ENCODE measurements around the gene ZBTB38.

ZBTB38 gene

DNA sequence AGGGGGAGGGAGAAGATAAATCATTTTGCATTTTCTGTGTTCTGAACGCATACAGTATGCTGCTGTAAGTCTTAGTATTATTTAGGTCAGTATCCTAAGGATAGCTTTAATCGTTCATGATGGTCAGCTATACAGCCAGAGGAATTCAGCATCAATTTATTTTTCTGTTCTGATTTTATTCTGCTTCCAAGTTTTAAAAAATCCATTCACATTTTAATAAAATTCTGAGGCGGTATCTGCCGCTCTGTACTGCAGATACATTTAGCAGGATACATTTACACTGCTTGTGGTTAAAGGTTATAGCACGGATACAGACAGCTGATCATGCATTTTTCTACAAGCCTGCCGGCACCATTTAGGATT lies 17.8 kb downstream of the ZBTB38 start:
- Histone ChIP-seq H3K27ac (ENCODE audit: insufficient read depth, low read length, poor library complexity, severe bottlenecking) (peak overlapping the region; percentile 48), H3K4me3 (ENCODE audit: insufficient read depth, low read depth, low read length, poor library complexity, severe bottlenecking) (peak overlapping the region; percentile 34), H3K27me3 (replicated peaks; ENCODE audit: control insufficient read depth, insufficient read depth, low read length, poor library complexity, severe bottlenecking) (no peaks in the 10 kb centered on the region), H3K4me1 (ENCODE audit: control insufficient read depth, insufficient read depth, low read length, poor library complexity, severe bottlenecking) (no peaks in the 10 kb centered on the region), H3K36me3 (ENCODE audit: control insufficient read depth, insufficient read depth, low read length) (no peaks in the 10 kb centered on the region), H3K9me3 (ENCODE audit: control insufficient read depth, low read length) (no peaks in the 10 kb centered on the region)
- DNase-seq: no peak

DNA sequence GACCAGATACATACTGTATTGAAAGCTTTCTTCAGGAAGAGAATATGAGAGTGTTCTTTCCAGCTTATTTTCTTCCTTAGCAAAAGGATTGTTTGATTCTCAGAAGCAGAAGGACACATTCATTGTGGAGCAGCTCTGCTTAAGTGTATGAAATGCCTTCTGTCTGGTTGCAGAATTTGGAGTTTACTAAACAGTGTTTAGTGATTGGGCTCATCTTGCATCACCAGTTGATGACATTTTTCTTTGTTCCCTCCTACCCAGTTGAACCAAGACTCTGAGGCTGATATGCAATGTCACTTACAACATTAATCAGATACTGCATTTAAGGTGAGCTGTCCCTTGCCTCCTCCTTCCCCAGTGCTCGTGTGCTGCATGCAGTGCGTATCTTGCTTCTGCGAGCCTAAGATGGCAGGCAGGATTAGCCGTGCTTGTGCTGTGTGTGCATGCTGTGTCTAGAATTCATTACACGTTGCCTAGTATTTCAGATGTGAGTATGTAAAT lies 18.4 kb downstream of the ZBTB38 start:
- Histone ChIP-seq H3K4me1 (ENCODE audit: control insufficient read depth, insufficient read depth, low read length, poor library complexity, severe bottlenecking) (no peaks in the 10 kb centered on the region), H3K4me3 (ENCODE audit: insufficient read depth, low read depth, low read length, poor library complexity, severe bottlenecking) (peak overlapping the region; percentile 34), H3K9me3 (ENCODE audit: control insufficient read depth, low read length) (no peaks in the 10 kb centered on the region), H3K27ac (ENCODE audit: insufficient read depth, low read length, poor library complexity, severe bottlenecking) (peak overlapping the region; percentile 48), H3K36me3 (ENCODE audit: control insufficient read depth, insufficient read depth, low read length) (no peaks in the 10 kb centered on the region), H3K27me3 (replicated peaks; ENCODE audit: control insufficient read depth, insufficient read depth, low read length, poor library complexity, severe bottlenecking) (no peaks in the 10 kb centered on the region)
- no peak for DNase-seq

DNA sequence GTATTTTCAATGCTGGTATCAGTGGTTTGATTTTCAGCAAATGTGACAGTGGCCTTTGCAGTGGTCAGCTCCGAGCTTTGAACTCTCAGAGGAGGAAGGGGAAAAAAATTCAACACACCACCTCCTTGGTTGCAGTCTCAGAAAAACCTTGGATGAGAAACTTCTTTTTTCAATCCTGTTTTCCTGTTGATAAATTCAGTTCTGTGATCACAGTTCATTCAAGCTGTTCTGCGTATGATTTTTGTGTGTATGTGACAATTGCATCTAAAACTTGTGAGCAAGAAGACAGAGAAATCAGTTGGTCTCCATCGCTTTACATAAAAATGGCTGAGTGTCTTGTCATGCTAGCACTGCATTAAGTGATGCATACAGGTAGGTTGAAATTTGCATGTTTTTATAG lies 19.2 kb downstream of the ZBTB38 start:
- H3K4me3 ChIP-seq (ENCODE audit: insufficient read depth, low read depth, low read length, poor library complexity, severe bottlenecking): no peak overlapping the region
- DNase-seq: no peak

DNA sequence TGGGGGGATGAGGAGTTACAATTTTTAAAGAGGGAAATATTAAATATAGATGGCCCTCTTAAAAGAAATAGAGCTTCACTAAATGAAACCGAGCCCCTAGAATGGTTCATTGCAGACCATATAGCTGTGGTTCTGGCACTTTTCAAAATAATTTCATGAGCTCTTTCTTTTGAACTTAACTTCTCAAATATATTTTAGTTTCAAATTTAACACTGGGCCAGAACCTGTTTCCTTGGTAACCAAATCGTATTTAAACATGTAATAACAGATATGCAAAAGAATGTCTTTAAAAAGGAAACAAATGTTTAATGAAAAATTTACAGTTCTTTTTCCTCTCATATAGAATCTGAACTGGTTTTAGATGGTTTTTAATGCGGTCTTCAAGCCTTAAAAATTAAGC lies 20.1 kb downstream of the ZBTB38 start:
- H3K27ac ChIP-seq (ENCODE audit: insufficient read depth, low read length, poor library complexity, severe bottlenecking): peak overlapping the region; percentile 43

More for the DNA sequence above, 19.2 kb downstream of the ZBTB38 start:
- no peaks in the 10 kb centered on the region for H3K27me3 ChIP-seq (replicated peaks; ENCODE audit: control insufficient read depth, insufficient read depth, low read length, poor library complexity, severe bottlenecking)
- H3K9me3 ChIP-seq (ENCODE audit: control insufficient read depth, low read length): no peaks in the 10 kb centered on the region
- no peak overlapping the region for H3K27ac ChIP-seq (ENCODE audit: insufficient read depth, low read length, poor library complexity, severe bottlenecking)
- H3K36me3 ChIP-seq (ENCODE audit: control insufficient read depth, insufficient read depth, low read length): no peaks in the 10 kb centered on the region
- no peaks in the 10 kb centered on the region for H3K4me1 ChIP-seq (ENCODE audit: control insufficient read depth, insufficient read depth, low read length, poor library complexity, severe bottlenecking)

DNA sequence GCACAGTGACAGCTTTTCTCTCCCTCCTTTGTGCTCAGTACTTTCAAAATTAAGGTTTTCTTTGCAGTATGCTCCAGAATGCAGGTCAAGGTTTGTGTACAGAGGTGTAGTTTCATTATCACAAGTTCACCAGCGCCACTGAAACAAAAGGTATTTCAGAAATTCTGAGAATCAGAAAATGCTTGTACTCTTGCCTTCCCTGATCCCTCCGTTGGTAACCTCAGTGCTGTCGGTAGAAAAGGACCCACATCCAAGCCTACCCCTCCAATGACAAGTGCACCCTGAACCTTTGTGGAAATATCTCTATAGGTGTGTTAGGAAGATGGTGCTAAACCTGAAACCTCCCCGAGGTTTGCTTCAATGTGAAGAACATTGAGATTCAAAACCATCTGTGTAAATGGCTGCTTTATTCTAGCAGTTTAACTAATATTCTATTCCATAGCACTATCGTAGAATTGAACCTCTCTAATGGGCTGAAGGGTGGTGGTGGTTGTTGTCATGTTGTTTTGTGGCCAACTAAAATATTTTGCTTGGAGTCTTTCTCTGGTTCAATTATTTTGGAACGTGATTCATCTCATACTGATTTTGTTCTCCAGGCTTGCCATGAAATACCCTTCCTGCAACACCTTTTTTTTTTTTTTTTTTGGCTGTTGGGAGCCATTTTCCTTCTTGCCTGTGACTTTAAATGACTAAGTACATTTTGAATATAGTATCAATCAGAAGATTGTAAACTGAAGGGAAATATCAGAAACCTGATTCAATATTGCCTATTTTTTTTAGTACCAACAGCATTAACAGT lies 20.7 kb downstream of the ZBTB38 start:
- Histone ChIP-seq H3K36me3 (ENCODE audit: control insufficient read depth, insufficient read depth, low read length) (no peaks in the 10 kb centered on the region), H3K27ac (ENCODE audit: insufficient read depth, low read length, poor library complexity, severe bottlenecking) (peak overlapping the region; percentile 43), H3K4me3 (ENCODE audit: insufficient read depth, low read depth, low read length, poor library complexity, severe bottlenecking) (peak overlapping the region; percentile 39), H3K9me3 (ENCODE audit: control insufficient read depth, low read length) (no peaks in the 10 kb centered on the region), H3K27me3 (replicated peaks; ENCODE audit: control insufficient read depth, insufficient read depth, low read length, poor library complexity, severe bottlenecking) (no peaks in the 10 kb centered on the region), H3K4me1 (ENCODE audit: control insufficient read depth, insufficient read depth, low read length, poor library complexity, severe bottlenecking) (no peaks in the 10 kb centered on the region)
- DNase-seq: no peak

More for the DNA sequence above, 20.1 kb downstream of the ZBTB38 start:
- Histone ChIP-seq H3K27me3 (replicated peaks; ENCODE audit: control insufficient read depth, insufficient read depth, low read length, poor library complexity, severe bottlenecking) (no peaks in the 10 kb centered on the region), H3K36me3 (ENCODE audit: control insufficient read depth, insufficient read depth, low read length) (no peaks in the 10 kb centered on the region), H3K9me3 (ENCODE audit: control insufficient read depth, low read length) (no peaks in the 10 kb centered on the region), H3K4me3 (ENCODE audit: insufficient read depth, low read depth, low read length, poor library complexity, severe bottlenecking) (peak overlapping the region; percentile 39), H3K4me1 (ENCODE audit: control insufficient read depth, insufficient read depth, low read length, poor library complexity, severe bottlenecking) (no peaks in the 10 kb centered on the region)
- no peak for DNase-seq

DNA sequence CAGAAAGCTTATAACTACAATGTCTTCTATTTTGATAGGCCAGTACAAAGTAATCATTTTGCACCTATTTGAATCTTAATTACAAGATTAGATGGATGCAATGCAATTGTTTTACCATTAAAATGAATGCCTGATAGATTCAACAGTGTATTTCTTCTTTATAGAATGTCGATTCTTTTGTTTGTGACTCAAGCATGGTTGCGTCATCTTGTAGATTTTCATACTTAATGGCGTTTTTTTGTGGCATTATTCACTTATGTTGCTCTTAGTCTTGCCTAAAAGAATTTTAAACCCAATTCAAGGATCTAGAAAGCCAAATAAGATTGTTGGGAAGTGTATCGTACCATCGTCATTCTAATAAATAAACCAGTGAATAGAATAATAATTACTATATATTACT lies 21.4 kb downstream of the ZBTB38 start:
- Histone ChIP-seq H3K27me3 (replicated peaks; ENCODE audit: control insufficient read depth, insufficient read depth, low read length, poor library complexity, severe bottlenecking) (no peaks in the 10 kb centered on the region), H3K27ac (ENCODE audit: insufficient read depth, low read length, poor library complexity, severe bottlenecking) (no peak overlapping the region), H3K36me3 (ENCODE audit: control insufficient read depth, insufficient read depth, low read length) (no peaks in the 10 kb centered on the region), H3K9me3 (ENCODE audit: control insufficient read depth, low read length) (no peaks in the 10 kb centered on the region), H3K4me3 (ENCODE audit: insufficient read depth, low read depth, low read length, poor library complexity, severe bottlenecking) (no peak overlapping the region), H3K4me1 (ENCODE audit: control insufficient read depth, insufficient read depth, low read length, poor library complexity, severe bottlenecking) (no peaks in the 10 kb centered on the region)
- DNase-seq: no peak

DNA sequence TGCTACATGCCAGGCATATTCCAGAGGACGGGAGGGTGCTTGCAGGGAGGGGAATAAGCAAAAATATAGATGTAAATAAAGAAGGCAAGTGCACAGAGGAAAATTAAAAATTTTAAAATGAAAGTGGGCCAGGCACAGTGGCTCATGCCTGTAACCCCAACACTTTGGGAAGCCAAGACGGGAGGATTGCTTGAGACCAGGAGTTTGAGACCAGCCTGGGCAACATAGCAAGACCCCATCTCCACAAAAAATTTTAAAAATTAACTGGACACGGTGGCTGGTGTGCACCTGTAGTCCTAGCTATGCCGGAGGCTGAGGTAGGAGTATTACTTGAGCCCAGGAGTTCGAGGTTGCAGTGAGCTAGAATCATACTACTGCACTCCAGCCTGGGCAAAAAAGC lies 22.4 kb downstream of the ZBTB38 start:
- DNase-seq: no peak
- H3K36me3 ChIP-seq (ENCODE audit: control insufficient read depth, insufficient read depth, low read length): no peaks in the 10 kb centered on the region
- H3K4me1 ChIP-seq (ENCODE audit: control insufficient read depth, insufficient read depth, low read length, poor library complexity, severe bottlenecking): no peaks in the 10 kb centered on the region
- no peak overlapping the region for H3K27ac ChIP-seq (ENCODE audit: insufficient read depth, low read length, poor library complexity, severe bottlenecking)
- H3K9me3 ChIP-seq (ENCODE audit: control insufficient read depth, low read length): no peaks in the 10 kb centered on the region
- no peak overlapping the region for H3K4me3 ChIP-seq (ENCODE audit: insufficient read depth, low read depth, low read length, poor library complexity, severe bottlenecking)
- H3K27me3 ChIP-seq (replicated peaks; ENCODE audit: control insufficient read depth, insufficient read depth, low read length, poor library complexity, severe bottlenecking): no peaks in the 10 kb centered on the region

DNA sequence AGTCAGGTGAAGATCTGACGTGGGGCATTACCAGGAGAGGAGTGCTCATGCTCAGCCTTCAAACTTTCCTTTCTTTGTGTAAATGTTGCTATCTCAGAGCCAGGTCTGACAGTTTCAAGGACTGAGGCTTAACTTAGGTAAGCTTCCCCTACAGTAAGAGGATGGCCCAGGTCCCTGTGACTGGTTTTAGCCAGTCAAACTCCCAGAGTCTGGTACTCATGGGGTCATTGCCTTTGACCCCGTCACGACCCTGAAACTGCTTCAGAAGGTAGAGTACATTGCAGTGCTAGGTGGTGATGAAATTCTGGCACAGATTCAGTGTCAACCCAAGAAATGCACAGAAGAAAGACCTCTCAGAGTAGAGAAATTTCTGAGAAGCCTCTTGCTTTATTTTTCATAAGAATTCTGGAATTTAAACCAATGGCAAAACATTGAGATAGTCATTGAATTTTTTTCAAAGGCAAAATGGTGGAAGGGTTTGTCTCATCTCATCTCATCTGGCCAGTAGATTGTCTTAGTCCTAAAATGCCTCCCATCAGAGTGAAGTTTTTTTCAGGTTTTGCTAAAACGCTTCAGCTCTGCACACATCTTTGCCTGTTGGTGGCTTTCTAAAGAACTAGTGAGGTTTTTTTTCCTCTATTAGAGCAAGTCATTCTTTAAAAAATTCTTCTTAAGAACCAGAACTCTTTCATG lies 23.1 kb downstream of the ZBTB38 start:
- Histone ChIP-seq H3K27ac (ENCODE audit: insufficient read depth, low read length, poor library complexity, severe bottlenecking) (no peak overlapping the region), H3K4me3 (ENCODE audit: insufficient read depth, low read depth, low read length, poor library complexity, severe bottlenecking) (no peak overlapping the region), H3K27me3 (replicated peaks; ENCODE audit: control insufficient read depth, insufficient read depth, low read length, poor library complexity, severe bottlenecking) (no peaks in the 10 kb centered on the region), H3K36me3 (ENCODE audit: control insufficient read depth, insufficient read depth, low read length) (no peaks in the 10 kb centered on the region), H3K4me1 (ENCODE audit: control insufficient read depth, insufficient read depth, low read length, poor library complexity, severe bottlenecking) (no peaks in the 10 kb centered on the region), H3K9me3 (ENCODE audit: control insufficient read depth, low read length) (no peaks in the 10 kb centered on the region)
- no peak for DNase-seq

DNA sequence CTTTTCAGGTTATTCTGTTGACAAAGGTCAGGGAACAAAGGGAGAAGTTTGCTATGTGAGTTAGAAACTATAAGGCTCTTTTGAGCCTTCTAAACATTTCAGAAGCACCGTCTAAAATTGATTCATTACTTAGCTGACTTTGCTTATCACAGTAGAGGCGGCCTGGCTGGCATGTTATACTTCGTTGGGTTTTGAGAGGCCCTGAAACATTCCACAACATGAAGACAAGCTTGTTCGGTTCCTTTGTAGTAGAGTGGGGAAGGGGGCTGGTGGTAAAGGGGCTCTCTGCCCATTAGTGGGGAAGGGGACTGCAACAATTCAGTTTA lies 23.6 kb downstream of the ZBTB38 start:
- Histone ChIP-seq H3K9me3 (ENCODE audit: control insufficient read depth, low read length) (no peaks in the 10 kb centered on the region), H3K4me1 (ENCODE audit: control insufficient read depth, insufficient read depth, low read length, poor library complexity, severe bottlenecking) (no peaks in the 10 kb centered on the region)
- no peak for DNase-seq

DNA sequence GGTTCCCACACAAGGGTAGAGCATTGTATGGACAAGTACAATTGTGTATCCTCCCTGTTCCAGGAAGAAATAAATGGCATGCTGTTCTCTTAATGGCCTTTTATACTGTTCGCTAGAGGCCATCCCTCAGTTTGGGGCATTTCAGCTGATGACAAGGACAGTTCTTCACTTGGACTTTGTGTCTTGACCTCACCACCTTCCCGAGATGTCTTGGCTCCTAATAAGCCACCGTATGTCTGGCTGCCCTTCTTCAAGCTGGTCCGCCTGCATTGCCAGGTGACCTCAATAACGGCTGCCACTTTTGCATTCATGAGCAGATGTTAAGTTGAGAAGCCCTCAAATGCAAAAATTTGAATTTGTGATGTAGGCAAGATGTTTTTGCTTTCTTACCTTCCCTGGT lies 24.1 kb downstream of the ZBTB38 start:
- Histone ChIP-seq H3K4me3 (ENCODE audit: insufficient read depth, low read depth, low read length, poor library complexity, severe bottlenecking) (no peak overlapping the region), H3K36me3 (ENCODE audit: control insufficient read depth, insufficient read depth, low read length) (no peaks in the 10 kb centered on the region), H3K27me3 (replicated peaks; ENCODE audit: control insufficient read depth, insufficient read depth, low read length, poor library complexity, severe bottlenecking) (no peaks in the 10 kb centered on the region), H3K9me3 (ENCODE audit: control insufficient read depth, low read length) (no peaks in the 10 kb centered on the region), H3K27ac (ENCODE audit: insufficient read depth, low read length, poor library complexity, severe bottlenecking) (no peak overlapping the region), H3K4me1 (ENCODE audit: control insufficient read depth, insufficient read depth, low read length, poor library complexity, severe bottlenecking) (no peaks in the 10 kb centered on the region)
- no peak for DNase-seq

More for the DNA sequence above, 23.6 kb downstream of the ZBTB38 start:
- H3K36me3 ChIP-seq (ENCODE audit: control insufficient read depth, insufficient read depth, low read length): no peaks in the 10 kb centered on the region
- no peaks in the 10 kb centered on the region for H3K27me3 ChIP-seq (replicated peaks; ENCODE audit: control insufficient read depth, insufficient read depth, low read length, poor library complexity, severe bottlenecking)
- H3K27ac ChIP-seq (ENCODE audit: insufficient read depth, low read length, poor library complexity, severe bottlenecking): no peak overlapping the region
- no peak overlapping the region for H3K4me3 ChIP-seq (ENCODE audit: insufficient read depth, low read depth, low read length, poor library complexity, severe bottlenecking)
